NCI-H146 treated with DMSO at 0.1 percent for 48 hours (cell line): ENCODE data around the gene FAM20B.

Experiments
- DNase-seq: peaks from one replicate; lab custom pipeline; 2025; ENCODE audit not compliant: unreplicated experiment; lab: John Stamatoyannopoulos, UW

The FAM20B gene

DNA sequence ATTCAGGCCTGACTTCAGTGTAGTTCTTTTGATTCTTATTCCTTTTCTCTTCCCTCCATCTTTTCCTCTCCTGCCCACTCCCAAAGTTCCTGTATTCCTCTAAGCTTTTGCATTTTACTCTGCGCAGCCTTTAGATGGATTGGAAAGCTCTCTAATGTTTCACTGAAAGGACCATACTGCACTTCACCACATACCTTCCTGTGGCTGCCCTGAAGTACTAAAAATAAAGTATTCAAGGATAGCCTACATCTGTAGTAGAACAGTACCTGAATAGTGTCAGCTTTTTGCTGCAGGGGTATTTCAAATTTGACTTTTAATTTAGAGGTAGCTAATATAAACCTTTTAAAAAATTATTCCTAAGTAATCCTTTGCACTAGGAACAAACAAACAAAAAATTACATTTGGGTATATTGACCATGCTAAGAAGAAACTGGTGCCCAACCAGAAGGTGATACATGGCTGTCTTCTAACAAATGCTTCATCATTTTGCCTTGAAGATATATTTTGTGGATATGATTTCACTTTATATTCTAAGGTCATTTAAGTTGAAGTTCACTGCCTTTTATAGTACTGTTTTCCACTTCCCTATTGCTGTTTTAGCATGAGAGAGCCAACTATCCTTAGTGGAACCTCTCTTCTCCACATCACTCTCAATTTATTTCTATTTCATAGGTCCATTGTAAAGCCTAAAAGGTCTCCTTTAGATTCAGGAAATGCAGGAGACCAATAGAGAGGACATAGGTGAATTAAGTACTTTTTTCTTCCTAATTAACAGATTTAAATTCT lies 22.8 kb downstream of the FAM20B start:
- DNase-seq = no peak

DNA sequence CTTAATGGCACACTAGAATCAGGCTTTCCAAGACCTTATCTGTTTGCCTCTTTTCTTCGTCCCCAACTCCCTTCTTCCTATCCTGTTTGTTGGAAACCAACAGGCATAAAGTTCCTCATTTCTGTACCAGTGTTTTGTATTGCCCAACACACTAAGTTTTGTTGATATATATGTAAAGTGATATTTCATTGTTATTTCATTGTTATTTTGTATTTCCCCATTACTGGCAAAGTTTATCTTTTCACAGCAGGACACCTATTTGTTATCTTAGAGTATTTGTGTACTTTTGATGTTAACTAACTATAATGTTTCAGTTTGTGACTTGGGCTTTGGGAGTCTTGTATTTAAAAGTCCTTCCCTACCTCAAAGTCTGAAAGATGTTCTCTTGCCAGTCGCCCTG lies 27.1 kb downstream of the FAM20B start:
- no peak for DNase-seq

DNA sequence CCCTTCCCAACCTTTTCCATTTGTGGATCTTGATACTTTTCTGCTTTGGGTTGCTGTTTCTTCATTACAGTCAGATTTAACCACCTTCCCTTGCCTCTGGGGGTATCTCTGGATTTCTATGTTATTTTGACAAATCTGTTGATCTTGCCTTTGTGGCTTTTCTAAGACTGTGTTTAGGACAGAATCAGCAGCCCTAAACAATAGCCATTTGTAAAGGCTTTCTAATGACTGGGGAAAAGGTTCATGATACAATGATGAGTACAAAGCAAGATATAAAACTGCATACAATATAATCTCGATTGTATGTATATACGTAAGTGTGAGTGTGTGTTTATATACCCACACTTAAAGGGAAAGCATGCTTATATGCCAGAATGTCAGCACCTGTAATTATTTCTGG lies 27.8 kb downstream of the FAM20B start:
- DNase-seq = no peak

DNA sequence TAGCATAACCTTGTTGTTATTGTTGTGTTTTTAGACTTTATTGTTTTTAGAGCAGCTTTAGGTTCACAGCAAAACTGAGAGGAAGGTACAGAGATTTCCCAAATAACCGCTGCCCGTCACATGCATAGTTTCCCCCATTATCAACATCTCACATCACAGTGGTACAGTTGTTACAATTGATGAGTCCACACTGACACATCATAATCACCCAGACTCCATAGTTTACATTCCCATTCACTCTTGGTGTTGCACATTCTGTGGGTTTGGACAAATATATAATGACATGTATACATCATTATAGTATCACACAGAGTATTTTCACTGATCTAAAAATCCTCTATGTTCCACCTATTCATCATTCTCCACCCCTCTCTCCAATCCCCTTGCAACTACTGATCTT lies 30.2 kb downstream of the FAM20B start:
- DNase-seq = no peak

DNA sequence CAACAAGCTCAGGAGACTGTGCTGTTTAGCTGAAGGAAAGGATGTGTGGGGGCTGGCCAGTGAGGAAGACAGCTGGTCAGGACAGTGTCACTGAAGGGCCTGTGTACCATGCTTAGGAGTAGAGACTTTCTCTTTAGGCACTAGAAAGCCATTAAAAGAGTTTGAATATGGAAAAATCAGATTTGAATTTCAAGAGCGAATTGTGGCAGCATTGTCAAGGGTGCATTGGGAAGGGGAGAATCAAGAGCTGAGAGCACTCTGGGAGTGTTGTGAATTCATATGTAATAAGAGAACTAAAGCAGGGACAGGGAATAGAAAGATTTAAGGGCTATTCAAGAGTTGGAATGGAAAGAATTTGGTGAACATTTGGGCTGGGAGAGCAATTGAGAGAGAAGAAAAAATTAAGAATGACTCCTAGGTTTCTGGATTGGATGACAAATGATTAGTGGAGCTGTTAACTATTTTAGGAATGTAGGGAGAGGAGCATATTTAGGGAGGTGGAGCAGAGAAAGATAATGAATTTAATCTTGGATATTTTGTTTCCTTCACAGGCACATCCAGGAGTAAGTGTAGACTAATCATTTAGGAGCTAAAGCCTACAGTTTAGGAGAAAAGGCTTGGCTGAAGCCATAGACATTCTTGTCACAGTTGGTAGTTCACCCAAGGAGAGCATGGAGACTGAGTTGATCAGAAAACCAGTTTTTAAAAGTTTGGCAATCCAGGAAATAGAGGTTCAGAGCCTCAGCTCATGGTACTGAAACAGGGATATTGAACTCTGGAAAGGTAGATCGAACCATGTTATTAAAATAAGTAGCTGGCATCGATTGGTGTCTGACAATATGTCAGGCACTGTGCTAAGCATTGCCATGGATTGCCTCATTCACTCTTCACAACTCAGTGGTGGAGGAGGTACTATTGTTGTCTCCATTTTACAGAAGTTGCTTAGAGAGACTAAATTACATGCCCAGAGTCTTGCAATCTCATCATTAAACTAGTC lies 33.1 kb downstream of the FAM20B start:
- no peak for DNase-seq

DNA sequence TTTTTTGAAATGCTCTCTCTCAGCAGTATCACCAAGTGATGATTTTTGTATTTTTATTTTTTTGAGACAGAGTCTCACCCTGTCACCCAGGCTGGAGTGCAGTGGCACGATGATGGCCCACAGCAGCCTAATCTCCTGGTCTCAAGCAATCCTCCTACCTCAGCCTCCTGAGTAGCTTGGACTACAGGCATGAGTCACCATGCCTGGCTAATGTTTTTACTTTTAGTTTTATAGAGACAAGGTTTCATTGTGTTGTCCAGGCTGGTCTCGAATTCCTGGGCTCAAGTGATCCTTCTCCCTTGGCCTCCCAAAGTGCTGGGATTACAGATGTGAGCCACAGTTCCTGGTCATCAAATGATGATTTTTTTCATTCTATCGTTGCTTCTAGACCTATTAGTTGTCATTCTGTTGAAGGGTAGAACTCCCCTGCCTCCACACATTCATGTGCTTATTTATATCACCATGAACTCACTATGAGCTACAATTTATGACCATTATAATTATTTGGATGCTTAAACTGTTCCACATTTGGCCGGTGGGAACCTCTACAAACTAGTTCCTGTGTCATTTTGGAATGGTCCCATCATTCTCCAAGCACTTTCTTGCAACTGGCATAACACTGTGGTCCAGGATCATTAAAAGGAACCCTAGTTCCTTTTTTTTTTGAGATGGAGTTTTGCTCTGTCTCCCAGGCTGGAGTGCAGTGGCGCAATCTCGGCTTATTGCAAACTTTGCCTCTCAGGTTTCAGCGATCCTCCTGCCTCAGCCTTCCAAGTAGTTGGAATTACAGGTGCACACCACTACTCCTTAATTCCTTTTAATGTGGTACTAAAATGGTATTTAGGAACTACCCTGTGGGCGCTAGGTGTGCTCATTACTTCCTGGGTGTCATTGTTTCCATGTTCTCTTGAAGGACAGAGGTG lies 35.9 kb downstream of the FAM20B start:
- DNase-seq = no peak

DNA sequence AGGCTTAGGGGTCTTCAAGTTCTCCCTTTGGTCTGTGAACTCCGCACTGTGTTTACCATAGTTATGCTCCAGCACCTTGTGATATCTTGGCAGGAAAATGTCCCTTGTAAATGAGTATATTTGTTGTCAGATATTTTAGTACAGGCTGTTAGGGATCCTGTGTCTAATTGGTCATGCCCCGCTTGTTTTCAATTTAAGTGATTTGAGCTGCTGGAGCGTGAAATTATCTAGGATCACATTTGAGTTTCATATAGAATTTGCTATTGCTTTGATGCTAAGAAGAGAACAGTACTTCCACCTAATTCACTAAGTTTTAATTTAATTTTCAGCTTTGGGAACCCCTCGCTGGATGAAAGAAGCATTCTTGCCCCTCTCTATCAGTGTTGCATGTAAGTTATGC lies 40.8 kb downstream of the FAM20B start:
- no peak for DNase-seq

DNA sequence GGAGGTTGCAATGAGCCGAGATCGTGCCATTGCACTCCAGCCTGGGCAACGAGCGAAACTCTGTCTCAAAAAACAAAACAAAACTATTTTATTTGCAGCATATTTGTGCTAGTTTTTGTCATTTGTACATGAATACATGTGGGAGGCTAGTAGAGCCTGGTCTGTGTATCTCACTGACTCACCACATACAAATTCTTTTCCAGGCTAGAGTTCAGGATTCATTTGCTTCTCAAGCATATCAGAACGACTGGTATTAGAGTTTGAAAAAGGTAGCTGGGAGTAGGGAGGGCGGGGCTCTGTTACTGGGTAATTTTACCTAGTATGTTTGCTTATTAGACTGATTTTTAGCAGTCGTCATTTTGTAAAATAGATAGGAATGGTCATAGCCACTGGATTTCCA lies 51.7 kb downstream of the FAM20B start:
- no peak for DNase-seq

DNA sequence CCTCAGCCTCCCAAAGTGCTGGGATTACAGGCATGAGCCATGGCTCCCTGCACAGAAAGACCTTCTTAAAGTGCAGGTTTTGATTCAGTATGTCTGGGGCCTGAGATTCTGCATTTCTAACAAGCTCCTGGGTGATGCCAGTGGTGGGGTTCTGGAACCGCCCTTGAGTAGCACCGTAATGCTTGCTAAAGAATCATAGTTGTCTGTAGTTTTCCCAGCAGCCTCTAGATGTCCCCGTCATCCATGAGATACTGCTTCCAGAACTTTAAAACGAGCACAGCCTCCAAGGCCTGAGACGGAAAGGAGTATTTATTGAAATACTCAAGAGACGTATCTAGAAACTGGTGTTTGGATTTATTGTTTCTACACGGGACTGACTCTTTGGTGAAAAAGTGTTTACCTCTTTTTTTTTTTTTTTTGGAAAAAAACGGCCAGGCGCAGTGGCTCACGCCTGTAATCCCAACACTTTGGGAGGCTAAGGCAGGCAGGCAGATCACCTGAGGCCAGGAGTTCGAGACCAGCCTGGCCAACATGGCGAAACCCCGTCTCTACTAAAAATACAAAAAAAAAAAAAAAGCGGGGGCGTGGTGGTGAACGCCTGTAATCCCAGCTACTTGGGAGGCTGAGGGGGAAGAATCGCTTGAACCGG lies 53.5 kb downstream of the FAM20B start:
- DNase-seq = peak; percentile 28

DNA sequence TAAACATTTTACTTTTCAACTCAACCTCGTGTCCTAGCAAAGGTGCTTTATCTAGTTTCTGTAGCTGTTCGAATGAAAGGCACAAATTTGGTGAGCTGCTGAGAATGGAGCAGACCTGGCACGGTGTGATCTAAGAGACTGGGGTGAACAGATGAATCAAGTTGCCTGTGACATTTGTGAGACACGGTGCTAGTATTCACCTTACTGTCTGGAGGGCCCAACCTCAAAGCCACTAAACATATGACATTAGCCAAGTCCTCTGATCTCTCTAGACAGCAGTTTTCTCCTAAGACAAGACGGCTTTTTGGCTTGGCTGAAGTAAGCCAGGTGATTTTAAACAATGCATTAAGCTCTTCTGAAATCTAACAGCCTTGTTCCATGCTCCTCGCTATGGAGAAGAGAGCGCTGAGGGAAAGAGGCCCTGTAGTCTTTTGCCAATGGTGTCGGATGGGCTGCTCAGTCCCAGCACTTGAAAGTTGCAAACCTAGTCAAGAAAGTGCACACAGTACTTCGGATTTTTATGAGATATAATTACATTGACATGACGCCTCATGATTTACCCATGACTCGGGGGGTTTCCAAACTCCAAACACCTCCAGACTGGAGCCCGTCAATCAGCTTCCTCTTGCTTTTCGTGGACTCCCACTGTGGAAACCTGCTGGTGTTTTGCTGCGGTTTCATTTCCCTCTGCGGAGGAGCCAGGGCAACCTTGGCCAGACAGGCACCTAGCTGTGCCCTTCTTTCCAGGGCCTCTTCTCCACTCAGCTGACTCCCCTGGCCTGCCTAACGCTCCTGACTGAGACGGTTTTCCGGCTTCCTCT lies 55.4 kb downstream of the FAM20B start:
- DNase-seq = no peak

DNA sequence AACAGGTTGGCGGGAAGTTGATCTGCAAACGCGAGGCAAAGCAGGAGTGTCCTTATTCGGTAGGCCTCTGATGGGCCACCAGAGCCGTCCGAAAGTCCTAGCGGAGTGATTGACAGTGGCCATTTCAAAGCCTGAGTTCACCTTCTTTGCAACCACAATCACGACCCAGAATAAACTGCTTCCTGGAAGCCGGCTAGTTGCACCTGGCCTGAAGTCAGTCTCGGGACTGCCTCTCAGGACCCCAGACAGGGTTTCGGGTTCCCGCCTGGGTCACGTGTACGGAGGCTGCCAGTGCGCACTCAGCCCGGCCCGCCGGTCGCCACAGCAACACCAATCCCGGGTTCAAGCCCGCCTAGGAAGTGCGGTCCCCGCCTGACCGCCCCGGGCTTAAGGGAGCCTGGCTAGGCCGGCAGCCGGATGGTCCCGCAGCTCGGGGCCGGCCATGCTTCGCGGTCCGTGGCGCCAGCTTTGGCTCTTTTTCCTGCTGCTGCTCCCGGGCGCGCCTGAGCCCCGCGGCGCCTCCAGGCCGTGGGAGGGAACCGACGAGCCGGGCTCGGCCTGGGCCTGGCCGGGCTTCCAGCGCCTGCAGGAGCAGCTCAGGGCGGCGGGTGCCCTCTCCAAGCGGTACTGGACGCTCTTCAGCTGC lies 56.1 kb downstream of the FAM20B start, which contains the start of gene TOR3A:
Gene TOR3A (plus strand): TSS at position 384 of the 646 bp plus-strand sequence. CDS start 59 bp downstream, at position 443.
- DNase-seq = peak; percentile 75

DNA sequence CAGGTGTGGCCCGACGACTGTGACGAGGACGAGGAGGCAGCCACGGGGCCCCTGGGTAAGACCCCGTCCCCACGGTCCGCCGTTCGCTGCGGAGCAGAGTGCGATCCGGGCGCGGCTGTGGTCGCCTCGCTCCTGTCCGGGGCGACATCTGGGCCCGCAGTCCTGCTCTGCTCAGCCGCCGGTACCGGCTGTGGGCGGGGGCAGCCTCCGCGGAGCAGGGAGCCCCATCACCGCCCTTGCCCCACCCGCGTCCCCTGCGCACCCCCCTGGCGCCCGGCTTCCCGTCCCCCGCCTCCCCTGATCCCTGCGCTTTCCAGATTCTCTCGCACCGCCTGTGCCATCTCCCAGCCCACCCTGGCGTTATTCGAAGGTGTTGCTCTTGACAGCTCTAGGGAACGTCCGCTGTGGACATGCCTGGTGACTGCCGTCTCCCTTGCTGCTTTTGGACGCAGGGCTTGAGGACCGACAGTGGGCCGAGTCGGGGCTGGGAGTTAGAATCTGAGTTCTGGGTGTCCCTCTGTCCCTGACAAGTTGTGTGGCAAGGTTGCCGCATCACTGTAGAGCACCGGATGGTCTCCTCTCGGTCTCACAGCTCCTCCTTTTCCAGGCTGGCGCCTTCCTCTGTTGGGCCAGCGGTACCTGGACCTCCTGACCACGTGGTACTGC lies 56.8 kb downstream of the FAM20B start:
- no peak for DNase-seq

DNA sequence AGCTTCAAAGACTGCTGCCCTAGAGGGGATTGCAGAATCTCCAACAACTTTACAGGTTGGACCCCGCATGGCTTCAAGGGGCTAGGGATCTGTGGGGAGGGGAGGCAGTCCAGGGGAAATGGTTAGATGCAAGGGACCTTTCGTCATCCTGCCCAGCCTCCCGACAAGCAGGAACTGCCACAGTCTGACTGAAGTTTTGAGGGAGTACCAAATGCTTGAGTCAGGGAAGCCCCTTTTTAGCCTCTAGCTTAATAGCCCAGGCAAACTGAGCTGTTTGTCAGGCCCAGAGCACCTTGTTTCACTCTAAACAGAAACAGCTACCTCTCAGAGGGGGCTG lies 57.3 kb downstream of the FAM20B start:
- no peak for DNase-seq

DNA sequence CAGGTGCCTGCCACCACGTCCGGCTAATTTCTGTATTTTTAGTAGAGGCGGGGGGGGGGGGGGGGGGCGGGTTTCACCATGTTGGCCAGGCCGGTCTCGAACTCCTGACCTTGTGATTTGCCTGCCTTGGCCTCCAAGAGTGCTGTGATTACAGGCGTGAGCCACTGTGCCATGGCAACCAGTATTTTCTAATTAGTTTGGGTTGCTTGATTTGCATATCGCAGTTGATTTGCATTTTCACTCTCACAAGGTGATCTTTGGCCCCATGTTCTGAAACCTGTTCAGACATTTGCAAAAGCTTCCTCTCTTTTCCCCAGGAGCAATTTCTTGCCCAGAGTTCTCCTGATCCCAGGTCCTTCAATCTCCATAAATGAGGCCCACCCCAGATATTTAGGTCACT lies 57.8 kb downstream of the FAM20B start:
- DNase-seq = no peak

DNA sequence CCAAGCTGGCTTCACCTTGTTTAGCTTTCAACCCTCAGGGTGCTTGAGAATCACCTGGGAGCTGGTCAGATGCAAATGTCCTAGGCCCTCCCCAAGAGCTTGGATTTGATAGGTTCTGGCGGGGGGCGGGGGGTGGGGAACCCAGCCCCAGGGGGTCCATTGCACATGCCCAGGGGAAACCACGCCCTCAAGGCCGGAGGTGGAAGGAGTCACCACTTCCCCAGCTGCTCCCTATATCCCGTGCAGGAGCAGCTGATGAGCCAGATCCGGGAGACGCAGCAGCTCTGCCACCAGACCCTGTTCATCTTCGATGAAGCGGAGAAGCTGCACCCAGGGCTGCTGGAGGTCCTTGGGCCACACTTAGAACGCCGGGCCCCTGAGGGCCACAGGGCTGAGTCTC lies 62.0 kb downstream of the FAM20B start:
- no peak for DNase-seq

DNA sequence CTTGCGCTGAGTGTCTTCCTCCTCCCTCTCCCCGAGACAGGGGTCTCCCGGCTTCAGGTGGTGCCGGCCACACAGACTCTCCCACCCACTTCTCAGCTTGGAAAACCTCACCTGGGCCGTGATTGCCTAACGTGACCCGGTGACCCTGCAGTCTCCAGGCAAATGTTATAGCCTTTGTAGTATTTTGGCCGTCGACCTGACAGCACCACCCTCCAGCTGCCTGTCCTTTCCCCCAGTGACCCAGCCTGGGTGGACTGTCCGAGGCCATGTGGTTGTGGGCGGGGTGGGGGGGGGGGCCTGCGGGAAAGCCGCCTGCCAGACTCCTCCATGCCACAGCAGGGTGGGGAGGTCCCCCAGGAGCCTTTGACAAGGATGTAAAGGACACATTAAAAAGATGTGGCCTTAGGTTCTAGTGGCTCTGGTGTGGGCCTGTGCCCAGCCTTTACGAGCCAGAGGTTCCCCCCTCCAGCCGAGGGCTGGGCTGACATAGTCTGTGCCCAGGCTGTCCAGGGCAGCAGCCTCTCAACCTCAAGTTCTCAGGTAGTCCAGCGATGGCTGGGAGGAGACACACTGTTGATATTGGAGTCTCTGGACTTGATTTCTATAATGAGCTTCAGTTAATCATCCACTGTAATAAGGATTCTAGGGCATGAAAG lies 64.3 kb downstream of the FAM20B start:
- no peak for DNase-seq

DNA sequence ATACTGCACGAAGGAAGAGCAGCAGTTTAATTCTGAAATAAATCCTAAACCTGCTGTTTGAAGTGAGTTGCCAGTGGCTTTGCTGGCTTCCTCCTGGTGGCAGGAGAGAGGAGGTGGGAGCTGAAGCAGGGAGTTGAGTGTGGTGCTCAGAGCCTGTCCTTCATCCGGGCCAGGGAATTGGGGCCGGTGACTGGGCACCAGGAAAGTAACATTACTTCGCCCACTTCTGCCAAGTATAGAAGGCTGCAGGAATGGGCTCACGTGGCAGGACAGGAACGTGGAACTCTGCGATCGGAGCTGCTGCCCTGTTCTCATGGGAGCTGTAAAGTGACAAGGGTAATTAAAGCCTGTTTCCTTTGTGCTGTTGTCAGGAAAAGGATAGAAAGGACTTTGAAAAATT lies 64.8 kb downstream of the FAM20B start:
- DNase-seq = no peak

DNA sequence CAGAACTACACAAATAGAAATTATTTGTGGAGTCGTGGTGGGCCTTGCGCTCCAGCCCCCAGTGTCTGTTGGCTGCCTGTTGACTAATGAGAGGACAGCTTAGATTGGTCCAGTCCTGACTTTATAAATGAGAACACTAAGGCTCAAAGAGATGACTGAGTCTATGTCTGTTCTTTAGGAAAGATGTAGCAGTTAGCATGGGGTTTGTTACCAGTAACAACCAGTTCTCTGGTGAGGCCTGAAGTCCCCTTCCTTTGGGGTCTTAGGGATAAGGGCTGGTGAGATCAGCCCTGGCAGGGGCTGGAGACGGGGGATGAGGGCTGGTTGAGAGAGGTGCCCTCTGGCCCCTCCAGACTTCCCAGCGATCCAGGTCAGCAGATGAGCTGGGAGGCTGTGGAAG lies 65.2 kb downstream of the FAM20B start:
- DNase-seq = no peak
